GM21423 (cell line): ENCODE data around the gene CDKL4.
"Not testable (repeated sequence)": the region's sequence is repeated elsewhere in the genome, so short reads cannot be mapped to it uniquely, and the experiment has no call there.

Source experiments
- ATAC-seq: cut with Tn5 transposase; IDR thresholded peaks from one replicate; pipeline ENCODE4 v1.9.1; 2021; ENCODE audit warnings: mild to moderate bottlenecking, moderate library complexity; ENCODE audit not compliant: unreplicated experiment

Gene CDKL4

GRCh38 chr2:39232141-39232540 is 11.6 kb downstream of the CDKL4 start:
- no peak for ATAC-seq

- peak; percentile 34 for ATAC-seq
Observed at GRCh38 chr2:39228413-39229209, 15.2 kb downstream of the CDKL4 start.

- ATAC-seq: peak; percentile 80
Observed at GRCh38 chr2:39227628-39228412, 15.9 kb downstream of the CDKL4 start.

- peak; percentile 39 for ATAC-seq
Observed at GRCh38 chr2:39225567-39225966, 18.2 kb downstream of the CDKL4 start.

- ATAC-seq: no peak
Observed at GRCh38 chr2:39223909-39224308, 19.9 kb downstream of the CDKL4 start.

GRCh38 chr2:39221459-39221858 is 22.3 kb downstream of the CDKL4 start:
- ATAC-seq: no peak

- no peak for ATAC-seq
Observed at GRCh38 chr2:39220136-39220535, 23.6 kb downstream of the CDKL4 start.

- no peak for ATAC-seq
Observed at GRCh38 chr2:39218391-39218790, 25.4 kb downstream of the CDKL4 start.

- ATAC-seq: peak; percentile 52
Observed at GRCh38 chr2:39217192-39217550, 26.6 kb downstream of the CDKL4 start.

- peak; percentile 77 for ATAC-seq
Observed at GRCh38 chr2:39216346-39217191, 27.2 kb downstream of the CDKL4 start.

- no peak for ATAC-seq
Observed at GRCh38 chr2:39215545-39215944, 28.2 kb downstream of the CDKL4 start.

- ATAC-seq: no peak
Observed at GRCh38 chr2:39213015-39213414, 30.8 kb downstream of the CDKL4 start.

GRCh38 chr2:39210846-39211245 is 32.9 kb downstream of the CDKL4 start:
- no peak for ATAC-seq

GRCh38 chr2:39203382-39203781 is 40.4 kb downstream of the CDKL4 start:
- no peak for ATAC-seq

- ATAC-seq: no peak
Observed at GRCh38 chr2:39202639-39203369, 41.0 kb downstream of the CDKL4 start.

- not testable (repeated sequence) for ATAC-seq
Observed at GRCh38 chr2:39197003-39197402, 46.8 kb downstream of the CDKL4 start.

GRCh38 chr2:39194686-39195085 is 49.1 kb downstream of the CDKL4 start:
- no peak for ATAC-seq

GRCh38 chr2:39188960-39189494 is 54.7 kb downstream of the CDKL4 start:
- no peak for ATAC-seq

- ATAC-seq: no peak
Observed at GRCh38 chr2:39183673-39184072, 60.1 kb downstream of the CDKL4 start.

- ATAC-seq: no peak
Observed at GRCh38 chr2:39181297-39181696, 62.5 kb downstream of the CDKL4 start.
